Measurements from ENCODE around the gene SIGLEC1.

SIGLEC1 gene

GRCh38 chr20:3712279-3712873 is at the start of gene SIGLEC1:
Gene SIGLEC1, minus strand, starts transcription at chr20:3712600. Its CDS starts 5,472 bp downstream, at chr20:3707128.
- no peak for DNase-seq

GRCh38 chr20:3760655-3761348 is 48.4 kb upstream of the SIGLEC1 start:
- DNase-seq = no peak

DNA sequence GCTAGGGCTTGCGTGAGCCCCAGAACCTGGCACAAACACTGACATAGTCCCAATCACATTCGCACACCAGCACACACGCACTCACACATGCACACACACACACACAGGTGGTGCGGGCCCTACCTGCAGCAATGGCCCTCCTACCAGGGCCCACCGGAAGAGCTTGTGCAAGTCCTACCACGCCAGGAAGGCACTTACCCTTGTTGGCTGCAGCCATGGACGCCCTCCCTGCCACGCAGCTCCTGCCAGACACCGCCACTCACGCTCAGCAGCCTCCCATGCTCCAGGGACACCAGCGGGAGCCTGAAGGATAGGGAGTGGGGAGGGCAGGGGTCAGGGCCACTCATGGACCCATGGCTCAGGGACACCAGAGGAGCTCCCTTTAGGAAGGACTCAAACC is 47.5 kb upstream of the SIGLEC1 start:
- DNase-seq = no peak

GRCh38 chr20:3759316-3759823 is 47.0 kb upstream of the SIGLEC1 start:
- no peak for DNase-seq

- no peak for DNase-seq
Measured at GRCh38 chr20:3758566-3758965, 46.2 kb upstream of the SIGLEC1 start.

- no peak for DNase-seq
Measured at GRCh38 chr20:3757268-3757667, 44.9 kb upstream of the SIGLEC1 start.

DNA sequence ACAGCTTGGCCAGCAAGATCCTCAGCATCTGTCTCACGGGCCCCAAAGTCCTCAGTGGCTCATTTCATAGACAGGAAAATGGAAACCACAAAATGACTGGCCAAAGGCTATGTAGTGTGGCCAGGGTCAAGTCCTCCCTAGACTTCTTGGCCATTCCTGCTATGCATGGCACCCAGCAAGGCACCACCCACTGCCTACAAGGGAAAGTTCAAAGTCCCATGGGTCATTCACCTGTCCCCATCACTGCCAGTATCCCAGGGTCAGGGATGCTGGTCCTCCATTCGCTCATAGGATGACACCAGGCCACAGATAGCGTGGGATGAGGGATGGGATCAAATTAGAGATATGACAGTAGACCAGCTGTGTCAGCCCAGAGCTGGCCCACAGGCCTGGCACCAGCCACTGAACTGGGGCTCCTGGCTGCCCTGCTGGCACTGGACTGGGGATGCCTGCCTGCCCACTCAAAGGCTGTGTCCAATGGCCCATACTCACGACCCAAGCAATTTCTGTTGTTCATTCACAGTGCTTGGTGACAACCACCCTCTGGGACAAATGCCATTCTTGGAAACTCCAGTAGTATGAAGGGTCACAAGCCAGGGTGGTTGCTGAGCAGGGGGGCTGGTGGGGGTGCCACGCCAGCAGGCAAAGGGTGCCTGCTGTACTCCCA is 43.5 kb upstream of the SIGLEC1 start:
- no peak for DNase-seq

GRCh38 chr20:3755269-3755668 is 42.9 kb upstream of the SIGLEC1 start:
- DNase-seq = no peak

DNA sequence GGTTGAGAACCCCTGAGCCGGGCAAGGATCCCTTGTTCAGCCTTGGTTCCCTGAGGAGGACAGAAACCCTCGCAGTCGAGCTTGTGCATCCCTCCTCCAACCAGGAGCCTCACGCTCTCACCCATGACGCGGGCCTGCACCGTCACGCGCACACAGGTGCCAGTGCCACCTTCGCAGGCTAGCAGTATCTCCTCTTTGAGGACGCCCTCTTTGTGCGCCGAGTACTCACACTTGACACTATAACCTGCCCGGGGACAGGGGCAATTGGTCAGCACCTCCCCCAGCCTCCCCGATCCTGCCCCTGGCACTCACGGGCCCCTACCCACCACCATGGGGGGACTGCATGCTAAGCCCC is 41.9 kb upstream of the SIGLEC1 start:
- no peak for DNase-seq

- DNase-seq = no peak
Measured at GRCh38 chr20:3753501-3754275, 41.3 kb upstream of the SIGLEC1 start.

DNA sequence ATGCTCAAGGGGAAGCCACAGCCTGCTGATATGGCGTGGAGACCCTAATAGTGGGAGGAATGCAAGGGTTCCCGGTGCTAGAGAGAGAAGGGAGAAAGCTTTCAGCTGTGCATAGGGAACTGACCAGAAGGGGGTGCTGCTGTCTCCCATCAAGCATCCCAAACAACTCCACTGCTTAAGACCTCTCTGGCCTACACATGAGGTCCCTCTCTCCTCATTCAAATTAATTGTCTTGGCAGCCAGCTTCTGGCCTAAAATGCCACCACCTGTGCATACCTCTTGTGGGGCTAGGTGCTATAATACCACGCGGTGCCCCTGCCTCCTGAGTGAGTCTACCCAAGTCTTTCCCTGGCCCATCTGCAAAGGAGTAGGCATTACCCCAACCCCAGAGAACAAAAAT is 40.7 kb upstream of the SIGLEC1 start:
- no peak for DNase-seq

DNA sequence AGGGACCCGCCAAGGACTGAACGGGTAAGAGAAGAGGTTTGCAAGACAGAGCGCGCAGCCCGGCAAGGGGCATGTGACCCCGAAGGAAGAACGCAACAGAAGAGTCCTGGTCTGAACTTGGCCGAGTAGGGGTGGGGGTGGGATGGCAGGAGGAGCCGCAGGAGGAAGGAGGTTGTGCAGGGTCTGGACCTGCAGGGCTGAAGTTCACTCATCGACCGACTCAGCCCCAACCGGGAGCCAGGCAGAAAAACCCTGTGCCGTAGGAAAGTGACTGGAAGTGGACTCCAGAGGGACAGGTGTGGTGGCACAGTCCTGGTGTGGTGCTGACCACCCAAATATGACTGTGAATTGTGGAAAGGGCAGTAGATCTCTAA is 40.0 kb upstream of the SIGLEC1 start:
- no peak for DNase-seq

GRCh38 chr20:3751675-3752385 is 39.4 kb upstream of the SIGLEC1 start:
- DNase-seq = no peak

DNA sequence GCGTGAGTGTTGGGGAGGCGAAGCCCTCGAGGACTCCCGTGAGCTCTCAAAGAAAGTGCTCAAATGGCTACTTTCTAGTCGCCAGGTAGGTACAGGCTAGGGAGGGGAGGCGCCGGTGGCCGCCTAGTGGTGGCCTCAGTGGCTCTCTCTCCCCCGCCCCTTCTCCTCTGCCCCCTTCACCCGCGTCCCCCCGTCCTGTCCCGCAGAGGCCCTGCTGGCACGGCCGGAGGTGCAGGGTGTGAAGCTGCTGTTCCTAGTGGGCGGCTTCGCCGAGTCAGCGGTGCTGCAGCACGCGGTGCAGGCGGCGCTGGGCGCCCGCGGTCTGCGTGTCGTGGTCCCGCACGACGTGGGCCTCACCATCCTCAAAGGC is 38.9 kb upstream of the SIGLEC1 start:
- DNase-seq = no peak

DNA sequence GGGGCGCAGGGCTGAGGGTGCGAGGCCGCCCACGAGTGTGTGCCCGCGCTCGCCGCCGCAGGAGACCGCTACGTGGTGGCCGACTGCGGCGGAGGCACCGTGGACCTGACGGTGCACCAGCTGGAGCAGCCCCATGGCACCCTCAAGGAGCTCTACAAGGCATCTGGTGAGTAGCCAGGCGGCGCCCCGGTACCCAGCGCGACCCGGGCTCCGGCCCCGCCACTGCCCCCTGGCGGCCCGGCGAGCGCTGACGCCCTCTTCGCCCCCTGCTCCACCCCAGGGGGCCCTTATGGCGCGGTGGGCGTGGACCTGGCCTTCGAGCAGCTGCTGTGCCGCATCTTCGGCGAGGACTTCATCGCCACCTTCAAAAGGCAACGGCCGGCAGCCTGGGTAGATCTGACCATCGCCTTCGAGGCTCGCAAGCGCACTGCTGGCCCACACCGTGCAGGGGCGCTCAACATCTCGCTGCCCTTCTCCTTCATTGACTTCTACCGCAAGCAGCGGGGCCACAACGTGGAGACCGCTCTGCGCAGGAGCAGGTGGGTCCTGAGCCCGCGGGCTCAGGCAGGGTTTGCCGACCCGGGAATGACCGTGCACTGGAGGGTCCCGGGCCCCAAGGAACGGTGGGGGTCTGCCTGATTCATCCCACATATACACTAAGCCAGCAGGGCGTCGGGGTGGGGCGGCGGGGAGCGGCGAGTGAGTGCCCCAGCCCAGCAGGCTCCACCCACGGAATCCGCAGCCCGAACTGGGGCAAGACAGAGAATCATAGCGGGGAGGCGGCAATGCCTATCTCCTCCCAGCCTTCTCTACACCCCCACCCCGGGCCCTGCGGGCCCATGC is 37.5 kb upstream of the SIGLEC1 start:
- no peak for DNase-seq

GRCh38 chr20:3749087-3749688 is 36.8 kb upstream of the SIGLEC1 start:
- DNase-seq = no peak

- DNase-seq = no peak
Measured at GRCh38 chr20:3748073-3748472, 35.7 kb upstream of the SIGLEC1 start.

- DNase-seq = no peak
Measured at GRCh38 chr20:3747471-3747870, 35.1 kb upstream of the SIGLEC1 start.

DNA sequence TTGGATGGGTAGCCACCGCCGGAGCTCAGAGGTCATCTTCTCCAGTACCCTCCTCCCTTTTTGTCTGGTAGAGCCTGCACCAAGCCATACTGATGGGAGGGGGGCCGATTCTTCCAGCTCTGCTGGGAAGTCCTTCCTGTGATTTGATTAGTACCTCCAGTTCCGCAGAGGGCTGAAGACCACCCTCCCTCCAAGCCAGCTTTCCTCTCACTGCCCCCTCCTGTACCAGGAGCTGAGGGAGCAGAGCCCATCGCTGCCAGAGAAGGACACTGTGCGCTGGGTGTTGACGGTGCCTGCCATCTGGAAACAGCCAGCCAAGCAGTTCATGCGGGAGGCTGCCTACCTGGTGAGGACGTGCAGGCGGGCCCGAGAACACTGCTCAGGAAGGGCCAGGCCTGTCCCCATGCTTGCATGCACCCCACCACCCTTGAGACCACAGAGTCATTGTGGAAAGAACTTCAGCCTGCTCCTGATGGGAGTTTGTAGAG is 33.3 kb upstream of the SIGLEC1 start:
- no peak for DNase-seq

DNA sequence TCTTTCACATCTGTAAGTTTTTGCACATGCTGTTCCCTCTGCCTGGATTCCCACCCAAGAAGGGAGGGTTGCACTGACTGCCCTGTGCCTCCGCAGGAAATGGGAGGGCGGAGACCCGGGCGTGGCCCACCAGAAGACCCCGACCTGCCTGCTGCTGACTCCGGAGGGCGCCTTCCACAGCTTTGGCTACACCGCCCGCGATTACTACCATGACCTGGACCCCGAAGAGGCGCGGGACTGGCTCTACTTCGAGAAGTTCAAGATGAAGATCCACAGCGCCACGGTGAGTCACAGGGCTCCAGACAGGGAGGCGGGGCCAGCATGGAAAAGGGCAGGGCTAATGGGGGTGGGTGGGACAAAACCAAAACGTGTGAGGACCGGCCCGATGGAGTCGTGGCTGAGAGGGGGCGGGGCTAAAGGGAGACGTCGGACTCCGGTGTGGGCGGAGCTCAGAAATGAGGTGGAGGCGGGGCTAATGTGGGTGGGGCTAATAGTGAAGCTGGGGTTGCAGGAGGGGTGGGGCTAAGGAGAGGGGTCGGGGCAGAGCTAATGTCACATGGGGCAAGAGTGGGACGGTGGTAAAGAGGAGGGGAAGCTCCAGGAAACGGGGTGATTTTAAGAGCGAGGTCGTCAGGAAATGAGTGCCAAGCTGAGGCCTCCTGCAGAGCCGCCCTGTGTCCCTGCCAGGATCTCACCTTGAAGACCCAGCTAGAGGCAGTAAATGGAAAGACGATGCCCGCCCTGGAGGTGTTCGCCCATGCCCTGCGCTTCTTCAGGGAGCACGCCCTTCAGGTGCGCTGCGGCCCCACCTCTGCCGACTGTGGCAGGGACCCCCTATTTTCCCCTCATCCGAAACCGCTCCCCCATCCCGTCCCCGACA is 32.6 kb upstream of the SIGLEC1 start:
- DNase-seq = no peak
